VCaP (cell line): ENCODE data around the gene KRT2.

Experiments used
- H3K27ac ChIP-seq: fragments of 450-650 bp; 2 replicates; pipeline ENCODE4 v1.5.1; 2017
- CTCF ChIP-seq: fragments of 450-650 bp; conservative IDR thresholded peaks from 2 replicates; pipeline ENCODE4 v1.5.1; 2017; ENCODE audit warnings: mild to moderate bottlenecking, moderate library complexity

The KRT2 gene

GRCh38 chr12:52641468-52641867, 10.5 kb downstream of the KRT2 start:
- TF ChIP-seq CTCF = no peak
- H3K27ac ChIP-seq = no peak overlapping the region

GRCh38 chr12:52637299-52637698, 14.7 kb downstream of the KRT2 start:
- TF ChIP-seq CTCF = no peak
- H3K27ac ChIP-seq = no peak overlapping the region

- H3K27ac ChIP-seq = no peak overlapping the region
- no peak for TF ChIP-seq CTCF
Measured at GRCh38 chr12:52636592-52637258, 15.3 kb downstream of the KRT2 start.

GRCh38 chr12:52636189-52636588, 15.8 kb downstream of the KRT2 start:
- TF ChIP-seq CTCF = no peak
- no peak overlapping the region for H3K27ac ChIP-seq

- peak overlapping the region; percentile 26 for H3K27ac ChIP-seq
- TF ChIP-seq CTCF = no peak
Measured at GRCh38 chr12:52634266-52635056, 17.6 kb downstream of the KRT2 start.

- peak overlapping the region; percentile 26; the same call in 1 of the 2 replicates for H3K27ac ChIP-seq
- TF ChIP-seq CTCF = no peak
Measured at GRCh38 chr12:52633383-52633782, 18.6 kb downstream of the KRT2 start.

GRCh38 chr12:52632656-52633055, 19.4 kb downstream of the KRT2 start:
- TF ChIP-seq CTCF = no peak
- no peak overlapping the region; the same call in 1 of the 2 replicates for H3K27ac ChIP-seq
